ENCODE measurements around the gene SYNM.
A peak's percentile ranks its signal among the peaks of the same experiment; 100 is the strongest.

SYNM gene

GRCh38 chr15:99084965-99085364, 19.9 kb upstream of the SYNM start:
- DNase-seq (ENCODE audit: low read depth in 2 of 2), result no peak

GRCh38 chr15:99085413-99086326, 19.2 kb upstream of the SYNM start:
- no peak for DNase-seq (ENCODE audit: low read depth in 2 of 2)

- DNase-seq (ENCODE audit: low read depth in 2 of 2), result no peak
Measured at GRCh38 chr15:99086327-99086667, 18.6 kb upstream of the SYNM start.

GRCh38 chr15:99087405-99087943, 17.4 kb upstream of the SYNM start:
- no peak for DNase-seq (ENCODE audit: low read depth in 2 of 2)

- no peak for DNase-seq (ENCODE audit: low read depth in 2 of 2)
Measured at GRCh38 chr15:99090011-99090699, 14.7 kb upstream of the SYNM start.

GRCh38 chr15:99090938-99091337, 13.9 kb upstream of the SYNM start:
- no peak for DNase-seq (ENCODE audit: low read depth in 2 of 2)

- DNase-seq (ENCODE audit: low read depth in 2 of 2), result no peak
Measured at GRCh38 chr15:99092554-99093172, 12.2 kb upstream of the SYNM start.

- no peak for DNase-seq (ENCODE audit: low read depth in 2 of 2)
Measured at GRCh38 chr15:99095626-99096025, 9.3 kb upstream of the SYNM start.

GRCh38 chr15:99096173-99096893, 8.5 kb upstream of the SYNM start:
- DNase-seq (ENCODE audit: low read depth in 2 of 2), result no peak

- DNase-seq (ENCODE audit: low read depth in 2 of 2), result no peak
Measured at GRCh38 chr15:99096894-99097426, 7.9 kb upstream of the SYNM start.

GRCh38 chr15:99097441-99098410, 7.2 kb upstream of the SYNM start:
- DNase-seq (ENCODE audit: low read depth in 2 of 2), result no peak

GRCh38 chr15:99098426-99098825, 6.5 kb upstream of the SYNM start:
- DNase-seq (ENCODE audit: low read depth in 2 of 2), result no peak

- no peak for DNase-seq (ENCODE audit: low read depth in 2 of 2)
Measured at GRCh38 chr15:99098991-99099390, 5.9 kb upstream of the SYNM start.

GRCh38 chr15:99099661-99100060, 5.2 kb upstream of the SYNM start:
- DNase-seq (ENCODE audit: low read depth in 2 of 2), result no peak

- DNase-seq (ENCODE audit: low read depth in 2 of 2), result peak in 1 of 2 donors; percentile 47
Measured at GRCh38 chr15:99100245-99101173, 4.4 kb upstream of the SYNM start.

GRCh38 chr15:99101501-99101900, 3.4 kb upstream of the SYNM start:
- DNase-seq (ENCODE audit: low read depth in 2 of 2), result no peak

GRCh38 chr15:99102332-99103235, 2.3 kb upstream of the SYNM start:
- no peak for DNase-seq (ENCODE audit: low read depth in 2 of 2)

- no peak for DNase-seq (ENCODE audit: low read depth in 2 of 2)
Measured at GRCh38 chr15:99103279-99103678, 1.6 kb upstream of the SYNM start.
